ENCODE data around the gene TAAR2. TPM values are rescaled to one million over a fixed set of nuclear protein-coding genes. Genes with fewer than 3 reads are reported as not detected.

Gene TAAR2, protein sequence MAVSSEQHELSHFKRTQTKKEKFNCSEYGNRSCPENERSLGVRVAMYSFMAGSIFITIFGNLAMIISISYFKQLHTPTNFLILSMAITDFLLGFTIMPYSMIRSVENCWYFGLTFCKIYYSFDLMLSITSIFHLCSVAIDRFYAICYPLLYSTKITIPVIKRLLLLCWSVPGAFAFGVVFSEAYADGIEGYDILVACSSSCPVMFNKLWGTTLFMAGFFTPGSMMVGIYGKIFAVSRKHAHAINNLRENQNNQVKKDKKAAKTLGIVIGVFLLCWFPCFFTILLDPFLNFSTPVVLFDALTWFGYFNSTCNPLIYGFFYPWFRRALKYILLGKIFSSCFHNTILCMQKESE
- not detected for total RNA-seq

DNA sequence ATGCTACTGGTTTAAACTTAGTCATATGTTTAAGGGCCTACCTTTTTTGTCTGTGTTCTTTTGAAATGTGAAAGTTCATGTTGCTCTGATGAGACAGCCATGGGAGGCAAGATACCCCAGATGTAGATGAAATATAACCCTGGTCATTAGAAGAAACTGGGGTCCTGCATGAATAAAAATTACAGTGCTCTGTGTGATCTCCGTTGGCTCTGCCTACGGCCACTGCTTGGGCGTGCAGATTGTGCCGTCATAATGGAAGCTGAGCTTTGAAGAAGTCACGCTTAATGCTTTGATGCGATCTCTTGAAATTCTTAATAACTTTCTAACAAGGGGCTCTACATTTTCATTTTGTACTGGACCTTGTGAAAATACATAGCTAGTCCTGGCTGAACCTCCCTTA, at the start of gene TAAR2:
Gene TAAR2, minus strand, starts transcription at position 101 of the 400 bp plus-strand sequence. Its CDS starts 0 bp downstream, at position 101.
- H3K27ac ChIP-seq, result no peak within 1 kb of the TSS
- peaks cover 0 to 5% of the 10 kb centered on the region in 2 donors for H3K9me3 ChIP-seq
- H3K36me3 ChIP-seq, result no peaks in the 10 kb centered on the region
- no peaks in the 10 kb centered on the region for H3K27me3 ChIP-seq
- no peak for DNase-seq (ENCODE audit: low spot score)
- H3K4me3 ChIP-seq, result no peak within 1 kb of the TSS
- TF ChIP-seq, protein P1, sequence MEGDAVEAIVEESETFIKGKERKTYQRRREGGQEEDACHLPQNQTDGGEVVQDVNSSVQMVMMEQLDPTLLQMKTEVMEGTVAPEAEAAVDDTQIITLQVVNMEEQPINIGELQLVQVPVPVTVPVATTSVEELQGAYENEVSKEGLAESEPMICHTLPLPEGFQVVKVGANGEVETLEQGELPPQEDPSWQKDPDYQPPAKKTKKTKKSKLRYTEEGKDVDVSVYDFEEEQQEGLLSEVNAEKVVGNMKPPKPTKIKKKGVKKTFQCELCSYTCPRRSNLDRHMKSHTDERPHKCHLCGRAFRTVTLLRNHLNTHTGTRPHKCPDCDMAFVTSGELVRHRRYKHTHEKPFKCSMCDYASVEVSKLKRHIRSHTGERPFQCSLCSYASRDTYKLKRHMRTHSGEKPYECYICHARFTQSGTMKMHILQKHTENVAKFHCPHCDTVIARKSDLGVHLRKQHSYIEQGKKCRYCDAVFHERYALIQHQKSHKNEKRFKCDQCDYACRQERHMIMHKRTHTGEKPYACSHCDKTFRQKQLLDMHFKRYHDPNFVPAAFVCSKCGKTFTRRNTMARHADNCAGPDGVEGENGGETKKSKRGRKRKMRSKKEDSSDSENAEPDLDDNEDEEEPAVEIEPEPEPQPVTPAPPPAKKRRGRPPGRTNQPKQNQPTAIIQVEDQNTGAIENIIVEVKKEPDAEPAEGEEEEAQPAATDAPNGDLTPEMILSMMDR (IDR thresholded peaks at IDR 0.05), result no peak
- H3K4me1 ChIP-seq, result no peaks in the 10 kb centered on the region

DNA sequence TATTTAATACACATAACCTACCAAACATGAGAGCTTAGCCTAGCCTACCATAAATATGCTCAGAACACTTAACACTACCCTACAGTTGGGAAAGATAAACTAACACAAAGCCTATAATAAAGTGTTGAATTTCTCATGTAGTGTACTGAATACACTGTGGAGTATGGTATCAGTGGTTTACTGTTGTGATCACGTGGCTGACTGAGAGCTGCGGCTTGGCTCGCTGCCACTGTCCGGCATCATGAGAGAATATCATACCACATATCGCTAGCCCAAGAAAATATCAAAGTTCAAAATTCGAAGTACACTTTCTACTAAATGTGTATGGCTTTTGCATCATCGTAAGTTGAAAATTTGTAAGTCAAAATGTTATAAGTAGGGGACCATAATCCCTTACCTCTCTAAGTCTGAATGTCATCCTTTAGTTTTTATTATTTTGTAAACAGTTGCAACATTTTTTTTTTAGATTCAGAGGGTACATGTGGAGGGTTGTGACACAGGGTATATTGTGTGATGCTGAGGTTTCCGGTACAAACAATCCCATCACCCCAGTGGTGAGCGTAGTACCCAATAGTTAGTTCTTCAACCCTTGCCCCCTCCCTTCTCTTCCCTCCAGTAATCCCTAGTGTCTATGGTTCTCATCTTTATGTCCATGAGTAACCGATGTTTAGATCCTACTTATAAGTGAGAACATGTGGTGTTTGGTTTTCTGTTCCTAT, 49.5 kb upstream of the TAAR2 start:
- Histone ChIP-seq H3K27ac (no peak overlapping the region), H3K4me3 (no peak overlapping the region), H3K27me3 (no peaks in the 10 kb centered on the region), H3K4me1 (no peaks in the 10 kb centered on the region), H3K9me3 (no peaks in the 10 kb centered on the region), H3K36me3 (no peaks in the 10 kb centered on the region)
- no peak for DNase-seq (ENCODE audit: low spot score)
- TF ChIP-seq, protein P1 (IDR thresholded peaks at IDR 0.05), result no peak

DNA sequence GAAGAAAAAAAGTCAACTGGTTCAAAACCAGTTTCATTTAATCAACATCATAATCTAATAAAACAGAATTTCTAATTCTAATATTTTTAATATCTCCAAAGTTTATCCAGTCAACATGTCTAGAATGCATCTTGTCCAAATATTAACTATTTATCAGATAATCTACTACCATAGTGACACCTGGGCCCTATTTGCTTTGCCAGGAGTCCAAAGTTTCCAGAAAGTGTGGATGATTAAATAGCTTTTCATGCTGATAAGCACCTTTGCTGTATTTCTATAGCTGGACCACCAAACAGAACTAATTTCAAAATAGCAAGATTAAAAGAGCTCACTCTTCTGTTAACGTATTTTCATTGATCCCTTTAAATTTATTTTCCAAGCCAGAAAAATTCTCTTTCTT, 47.2 kb upstream of the TAAR2 start:
- no peaks in the 10 kb centered on the region for H3K36me3 ChIP-seq
- DNase-seq (ENCODE audit: low spot score), result no peak
- no peaks in the 10 kb centered on the region for H3K4me1 ChIP-seq
- no peaks in the 10 kb centered on the region for H3K9me3 ChIP-seq
- no peak overlapping the region for H3K27ac ChIP-seq
- TF ChIP-seq, protein P1 (IDR thresholded peaks at IDR 0.05), result no peak
- no peaks in the 10 kb centered on the region for H3K27me3 ChIP-seq
- no peak overlapping the region for H3K4me3 ChIP-seq

GRCh38 chr6:132669690-132670291, 45.7 kb upstream of the TAAR2 start:
- no peak overlapping the region for H3K27ac ChIP-seq
- H3K9me3 ChIP-seq, result no peaks in the 10 kb centered on the region
- H3K4me3 ChIP-seq, result no peak overlapping the region
- no peaks in the 10 kb centered on the region for H3K36me3 ChIP-seq
- H3K27me3 ChIP-seq, result no peaks in the 10 kb centered on the region
- no peak for DNase-seq (ENCODE audit: low spot score)
- TF ChIP-seq, protein P1 (IDR thresholded peaks at IDR 0.05), result peak; percentile 27 to 66
- no peaks in the 10 kb centered on the region for H3K4me1 ChIP-seq

GRCh38 chr6:132666118-132666517, 42.0 kb upstream of the TAAR2 start:
- no peak for DNase-seq (ENCODE audit: low spot score)
- Histone ChIP-seq H3K9me3 (no peaks in the 10 kb centered on the region), H3K27me3 (no peaks in the 10 kb centered on the region), H3K4me3 (no peak overlapping the region), H3K36me3 (no peaks in the 10 kb centered on the region), H3K27ac (no peak overlapping the region), H3K4me1 (no peaks in the 10 kb centered on the region)
- TF ChIP-seq, protein P1 (IDR thresholded peaks at IDR 0.05), result no peak

Data from right atrium auricular region (tissue), 2 donors.